NOMO-1 (cell line): ENCODE data around the gene DOP1A.

Experiments
- DNase-seq, 2 experiments: peaks; one replicate each; lab custom pipeline; 2025; ENCODE audit not compliant: unreplicated experiment in 2 of 2; lab: John Stamatoyannopoulos, UW

The DOP1A gene

DNA sequence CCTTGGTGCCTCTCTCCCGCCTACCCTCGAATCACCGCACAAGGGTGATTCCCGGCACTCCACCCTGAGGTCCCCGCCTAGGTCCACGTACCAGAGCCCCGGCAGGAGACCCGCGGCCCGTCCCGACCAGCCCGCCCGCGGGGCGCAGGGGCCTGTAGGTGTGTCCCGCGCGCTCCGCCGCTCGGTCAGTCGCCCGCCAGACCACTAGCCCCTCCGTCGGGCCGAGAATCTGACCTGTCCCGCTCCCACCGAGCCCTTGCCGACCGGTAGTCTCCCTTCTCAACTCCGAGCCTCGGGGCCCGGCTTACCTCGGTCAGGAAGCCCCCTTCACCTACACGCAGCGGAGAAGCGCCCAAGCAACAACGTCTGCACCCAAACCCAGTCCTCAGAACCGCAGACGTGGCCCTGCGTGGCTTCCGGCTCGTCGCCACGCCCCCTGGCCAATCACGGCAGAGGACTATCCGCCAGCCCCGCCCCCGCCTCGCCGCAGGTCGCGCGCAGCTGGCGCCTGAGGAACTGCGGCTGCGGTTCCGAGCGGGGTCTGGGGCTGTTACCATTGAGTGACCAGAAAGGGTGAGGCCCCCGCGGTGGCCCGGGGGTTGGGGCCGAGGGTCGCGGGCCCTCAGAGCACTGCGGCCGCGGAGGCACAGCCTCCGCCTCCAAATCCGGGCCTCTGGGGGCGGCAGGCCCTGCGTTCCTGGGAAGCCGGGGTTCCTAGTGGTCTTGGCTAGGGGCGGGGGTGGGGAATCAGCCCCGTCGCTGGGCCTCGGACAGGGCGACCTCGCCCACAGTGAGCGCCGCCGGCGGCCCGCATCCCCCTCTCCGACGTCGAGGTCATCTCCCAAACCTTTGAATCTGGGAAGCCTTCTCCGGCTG lies 125.6 kb downstream of the DOP1A start, which contains the start of the genes PGM3 and RWDD2A:
PGM3 (minus strand) TSS at position 395 of the 876 bp plus-strand sequence. CDS start 2,253 bp downstream, outside the sequence.
RWDD2A (plus strand) TSS at position 487 of the 876 bp plus-strand sequence. CDS start 1,095 bp downstream, outside the sequence.
- peak; percentile 74 to 86 for DNase-seq

DNA sequence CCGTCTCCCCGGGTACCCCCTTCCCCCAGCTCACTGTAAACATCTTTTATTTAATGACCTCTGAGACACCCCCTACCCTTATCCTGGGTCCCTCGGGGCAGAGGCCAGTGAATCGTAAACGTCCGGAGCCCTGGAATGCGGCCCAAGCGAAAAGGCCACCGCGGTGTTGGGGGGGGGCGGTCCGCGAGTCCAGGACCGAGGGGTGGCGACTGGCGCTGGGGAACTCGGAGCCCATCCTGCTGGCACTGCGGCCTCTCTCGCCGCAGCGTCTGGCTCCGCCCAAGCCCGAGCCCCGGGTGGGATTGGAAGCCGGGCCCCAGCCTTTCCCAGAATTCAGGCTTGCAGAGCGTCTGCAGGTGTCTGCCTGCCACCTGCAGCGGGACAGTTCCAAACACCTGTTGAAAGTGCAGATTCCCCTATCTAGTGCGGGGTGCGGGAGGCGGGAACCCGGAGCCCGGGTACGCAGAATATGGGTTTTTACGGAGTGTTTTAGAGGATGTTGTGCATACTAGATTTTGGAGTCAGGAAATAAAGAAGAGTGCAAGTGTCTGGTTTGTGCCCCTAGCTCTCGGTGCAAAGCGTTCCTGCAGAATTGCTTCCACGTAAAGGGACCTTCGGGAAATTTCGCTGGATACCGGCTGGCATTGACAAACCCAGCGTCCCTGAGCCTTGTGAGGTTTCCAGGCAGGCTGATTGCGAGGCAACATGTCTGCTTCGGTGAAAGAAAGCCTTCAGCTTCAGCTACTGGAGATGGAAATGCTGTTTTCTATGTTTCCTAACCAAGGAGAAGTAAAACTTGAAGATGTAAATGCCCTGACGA lies 126.5 kb downstream of the DOP1A start:
- DNase-seq: no peak

DNA sequence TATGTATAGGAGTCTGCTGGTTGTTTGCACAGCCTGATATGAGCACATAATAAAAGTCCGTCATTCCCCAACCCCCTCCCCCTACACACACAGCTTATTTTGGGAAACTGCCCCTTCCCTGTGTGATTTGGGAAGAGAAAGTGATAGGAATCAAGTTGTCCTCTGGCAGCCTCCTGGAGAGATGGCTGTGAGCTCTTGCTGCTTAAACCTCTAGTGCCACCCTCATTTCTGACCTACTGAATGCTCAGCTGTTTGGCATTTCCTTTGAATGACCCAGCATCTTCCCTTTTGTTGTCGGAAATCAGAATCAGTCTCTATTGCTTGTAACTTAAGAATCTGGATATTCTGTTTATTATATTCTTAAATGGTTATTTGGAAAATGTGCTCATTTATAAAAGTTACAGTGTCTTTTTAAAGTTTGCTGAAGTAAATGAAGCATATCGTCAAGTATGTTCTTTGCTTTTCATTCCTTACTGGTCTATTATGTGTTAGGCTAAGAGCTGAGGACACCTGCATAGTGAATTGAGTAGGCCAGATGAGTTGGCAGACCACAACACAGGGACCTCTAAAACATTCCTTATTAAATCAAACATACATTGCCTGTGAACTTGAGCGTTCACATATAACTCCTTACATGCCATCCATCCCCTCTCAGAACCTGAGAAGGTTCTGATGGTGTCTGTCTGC lies 131.2 kb downstream of the DOP1A start:
- DNase-seq: no peak

DNA sequence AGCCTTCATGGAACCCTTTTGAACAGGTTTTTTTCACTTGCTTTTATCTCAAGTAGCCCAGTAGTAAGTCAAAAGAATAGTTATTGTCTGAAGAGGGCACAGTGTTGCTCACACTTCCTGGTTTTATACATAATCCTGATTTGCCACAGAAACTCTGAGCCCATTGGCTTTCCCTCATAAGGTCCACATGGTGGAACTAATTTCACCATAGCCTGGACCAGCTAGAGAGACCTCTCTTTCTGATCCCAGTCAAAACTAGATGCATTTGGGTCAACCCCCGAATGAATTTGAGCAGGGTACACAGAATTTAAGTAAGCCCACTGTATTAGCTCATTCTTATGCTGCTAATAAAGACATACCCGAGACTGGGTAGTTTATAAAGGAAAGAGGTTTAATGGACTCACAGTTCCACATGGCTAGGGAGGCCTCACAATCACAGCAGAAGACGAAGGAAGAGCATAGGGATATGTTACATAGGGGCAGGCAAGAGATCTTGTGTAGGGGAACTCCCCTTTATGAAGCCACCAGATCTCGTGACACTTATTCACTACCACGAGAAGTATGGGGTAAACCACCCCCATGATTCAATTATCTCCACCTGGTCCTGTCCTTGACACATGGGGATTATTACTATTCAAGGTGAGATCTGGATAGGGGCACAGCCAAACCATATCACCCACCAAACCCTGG lies 131.8 kb downstream of the DOP1A start:
- DNase-seq: no peak

DNA sequence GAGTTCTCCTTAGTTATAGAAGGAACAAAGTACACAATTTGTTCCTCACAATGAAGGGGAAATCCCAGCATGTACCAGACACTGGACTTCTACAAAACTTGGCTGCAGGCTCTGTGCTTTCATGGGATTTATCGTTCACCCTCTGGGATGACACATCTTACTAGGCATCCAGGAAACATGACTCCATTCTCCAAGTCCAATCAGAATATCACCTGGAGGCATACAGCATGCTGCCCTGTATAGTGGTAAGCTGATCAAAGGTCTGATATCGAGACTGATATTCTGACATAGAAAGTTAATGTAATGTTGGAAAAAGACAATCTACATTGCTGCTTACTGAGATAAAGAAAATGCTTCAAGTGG lies 132.4 kb downstream of the DOP1A start:
- no peak for DNase-seq

DNA sequence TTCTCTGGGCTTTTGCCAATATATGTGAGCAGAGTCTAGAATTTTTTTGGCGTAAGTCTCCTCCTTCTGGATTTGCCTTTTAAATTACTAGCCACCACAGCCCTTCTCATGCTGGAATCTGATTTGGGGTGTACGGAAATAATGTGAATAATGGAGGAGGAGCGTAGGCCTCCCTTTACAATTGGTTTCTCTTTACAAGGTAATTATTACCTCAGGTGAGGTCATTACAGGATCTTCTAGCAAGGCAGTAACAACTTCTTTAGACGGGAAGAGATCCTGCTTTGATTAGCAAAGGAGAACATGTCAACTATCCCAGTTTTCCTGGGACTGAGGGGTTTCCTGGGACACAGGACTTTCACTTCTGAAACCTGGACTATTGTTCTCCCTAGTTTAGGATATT lies 134.6 kb downstream of the DOP1A start:
- DNase-seq: no peak

DNA sequence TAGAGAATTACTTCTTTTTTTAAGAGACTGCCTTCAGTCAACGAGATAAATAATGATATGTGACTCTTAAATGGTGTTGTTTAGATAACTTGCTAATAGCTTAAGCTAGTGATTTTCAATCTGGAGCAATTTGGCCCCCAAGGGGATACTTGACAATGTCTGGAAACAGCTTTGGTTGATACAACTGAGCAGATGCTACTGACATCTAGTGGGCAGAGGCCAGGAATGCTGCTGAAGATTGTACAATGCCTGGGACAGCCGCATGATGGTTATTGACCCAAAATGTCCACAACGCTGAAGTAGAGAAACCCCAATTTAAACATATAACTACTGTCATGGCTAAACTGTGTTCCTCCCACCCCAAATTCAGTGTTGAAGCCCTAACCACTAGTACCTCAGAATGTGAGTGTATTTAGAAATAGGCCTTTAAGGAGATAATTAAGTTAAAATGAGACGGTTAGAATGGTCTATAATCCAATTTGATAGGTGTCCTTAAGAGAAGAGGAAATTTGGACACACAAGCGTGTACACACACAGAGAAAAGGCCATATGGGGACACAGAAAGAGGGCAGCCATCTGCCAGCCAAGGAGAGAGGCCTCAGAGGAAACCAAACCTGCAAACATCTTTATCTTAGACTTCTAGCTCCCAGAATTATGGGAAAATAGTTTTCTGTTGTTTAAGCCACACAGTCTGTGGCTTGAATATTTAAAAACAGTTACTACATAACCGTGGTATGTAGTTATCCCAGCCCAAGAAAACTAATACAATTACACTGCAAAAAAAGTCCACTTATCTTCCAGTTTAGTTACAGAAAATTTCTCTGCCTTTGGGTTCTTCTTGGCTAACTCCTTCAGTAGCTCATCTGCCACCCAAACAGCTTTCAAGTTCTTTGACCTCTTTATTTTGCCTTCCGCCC lies 147.9 kb downstream of the DOP1A start:
- peak; percentile 36 to 69 for DNase-seq

DNA sequence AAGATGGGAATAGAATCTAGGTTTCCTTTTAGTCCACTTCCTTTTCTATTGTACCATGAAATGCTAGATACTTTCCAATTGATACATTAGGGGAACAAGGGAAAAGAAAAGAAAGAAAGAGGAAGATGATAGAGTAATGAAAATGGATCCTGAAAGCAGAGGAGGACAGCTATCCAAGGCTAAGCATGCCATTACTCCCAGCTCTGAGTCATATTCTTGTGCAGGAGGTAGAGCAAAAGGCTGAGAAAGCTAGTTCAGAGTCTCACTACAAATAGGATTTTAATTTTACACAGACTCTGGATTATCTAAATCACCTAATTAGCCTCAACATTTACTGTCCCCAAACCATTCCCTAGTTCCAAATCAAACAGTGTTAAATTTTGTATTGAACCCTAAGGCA lies 149.3 kb downstream of the DOP1A start:
- DNase-seq: no peak
